ENCODE measurements around the gene PRDM11.

Gene PRDM11

GRCh38 chr11:45182902-45183301 is 36.5 kb downstream of the PRDM11 start:
- H4K20me1 ChIP-seq (ENCODE audit: insufficient read depth, low read length) = no peaks in the 10 kb centered on the region
- H3K27ac ChIP-seq (ENCODE audit: low read depth, low read length, poor library complexity, severe bottlenecking) = no peak overlapping the region
- no peaks in the 10 kb centered on the region for H3K27me3 ChIP-seq (ENCODE audit: insufficient read depth, low read length)
- peak; percentile 62 for TF ChIP-seq CTCF (IDR thresholded peaks at IDR 0.05; ENCODE audit: low read length)
- no peak for TF ChIP-seq EZH2 (IDR thresholded peaks at IDR 0.05; ENCODE audit: borderline replicate concordance, low read length)
- H2AFZ ChIP-seq (ENCODE audit: low read length) = no peak overlapping the region
- H3K36me3 ChIP-seq (ENCODE audit: insufficient read depth, low read length) = peaks cover 6% of the 10 kb centered on the region; the same call in 1 of the 2 replicates
- H3K9me2 ChIP-seq (ENCODE audit: low read depth, low read length) = no peaks in the 10 kb centered on the region
- no peaks in the 10 kb centered on the region for H3K79me2 ChIP-seq (ENCODE audit: insufficient read depth, low read length)
- no peak overlapping the region for H3K9ac ChIP-seq (ENCODE audit: low read length)
- H3K4me1 ChIP-seq (ENCODE audit: insufficient read depth, low read length, severe bottlenecking) = no peaks in the 10 kb centered on the region
- no peaks in the 10 kb centered on the region for H3K9me3 ChIP-seq (ENCODE audit: low read length)
- H3F3A ChIP-seq (ENCODE audit: insufficient read depth, low read length) = no peaks in the 10 kb centered on the region
- H3K4me3 ChIP-seq (ENCODE audit: low read depth, low read length, poor library complexity, severe bottlenecking) = no peak overlapping the region
- H3K4me2 ChIP-seq (ENCODE audit: low read length) = no peak overlapping the region

- Histone ChIP-seq H3K9me3 (ENCODE audit: low read length) (no peaks in the 10 kb centered on the region), H3K79me2 (ENCODE audit: insufficient read depth, low read length) (no peaks in the 10 kb centered on the region), H3F3A (ENCODE audit: insufficient read depth, low read length) (no peaks in the 10 kb centered on the region), H3K27ac (ENCODE audit: low read depth, low read length, poor library complexity, severe bottlenecking) (no peak overlapping the region), H3K9ac (ENCODE audit: low read length) (no peak overlapping the region), H3K27me3 (ENCODE audit: insufficient read depth, low read length) (no peaks in the 10 kb centered on the region), H2AFZ (ENCODE audit: low read length) (no peak overlapping the region), H3K36me3 (ENCODE audit: insufficient read depth, low read length) (peaks cover 6% of the 10 kb centered on the region; the same call in 1 of the 2 replicates), H3K4me1 (ENCODE audit: insufficient read depth, low read length, severe bottlenecking) (no peaks in the 10 kb centered on the region), H3K9me2 (ENCODE audit: low read depth, low read length) (no peaks in the 10 kb centered on the region), H4K20me1 (ENCODE audit: insufficient read depth, low read length) (no peaks in the 10 kb centered on the region), H3K4me3 (ENCODE audit: low read depth, low read length, poor library complexity, severe bottlenecking) (no peak overlapping the region), H3K4me2 (ENCODE audit: low read length) (no peak overlapping the region)
- no peak for TF ChIP-seq EZH2 (IDR thresholded peaks at IDR 0.05; ENCODE audit: borderline replicate concordance, low read length)
- no peak for TF ChIP-seq CTCF (IDR thresholded peaks at IDR 0.05; ENCODE audit: low read length)
These were observed 38.2 kb downstream of the PRDM11 start for GRCh38 chr11:45184640-45185039.

- Histone ChIP-seq H3K9me3 (ENCODE audit: low read length) (no peaks in the 10 kb centered on the region), H3K79me2 (ENCODE audit: insufficient read depth, low read length) (no peaks in the 10 kb centered on the region), H3K36me3 (ENCODE audit: insufficient read depth, low read length) (peaks cover 6% of the 10 kb centered on the region; the same call in 1 of the 2 replicates), H3K9me2 (ENCODE audit: low read depth, low read length) (no peaks in the 10 kb centered on the region), H3K4me1 (ENCODE audit: insufficient read depth, low read length, severe bottlenecking) (no peaks in the 10 kb centered on the region), H3K4me2 (ENCODE audit: low read length) (no peak overlapping the region), H4K20me1 (ENCODE audit: insufficient read depth, low read length) (no peaks in the 10 kb centered on the region), H3K9ac (ENCODE audit: low read length) (no peak overlapping the region), H3F3A (ENCODE audit: insufficient read depth, low read length) (no peaks in the 10 kb centered on the region), H3K4me3 (ENCODE audit: low read depth, low read length, poor library complexity, severe bottlenecking) (no peak overlapping the region), H3K27ac (ENCODE audit: low read depth, low read length, poor library complexity, severe bottlenecking) (no peak overlapping the region), H3K27me3 (ENCODE audit: insufficient read depth, low read length) (no peaks in the 10 kb centered on the region), H2AFZ (ENCODE audit: low read length) (no peak overlapping the region)
- no peak for TF ChIP-seq EZH2 (IDR thresholded peaks at IDR 0.05; ENCODE audit: borderline replicate concordance, low read length)
- no peak for TF ChIP-seq CTCF (IDR thresholded peaks at IDR 0.05; ENCODE audit: low read length)
These were observed 38.8 kb downstream of the PRDM11 start for GRCh38 chr11:45185228-45185729.

All from OCI-LY1 (cell line).